Endothelial cell of umbilical vein (primary cell): ENCODE data around the gene DIP2C. TPM values are rescaled to one million over a fixed set of nuclear protein-coding genes. Genes with fewer than 3 reads are reported as not detected.

Source experiments
- BruUV-seq: library from RNA; stranded (reverse); fragments of 400-500 nt; replicated peaks from 2 replicates; lab custom pipeline; 2021; lab: Mats Ljungman, UMichigan
- CTCF ChIA-PET: fragments of 300-600, 350-600 bp; sonication (Branson Sonifier 250); formaldehyde crosslinking; loops from one replicate; lab custom pipeline; 2021; ENCODE audit warnings: antibody characterized with exemption, inconsistent platforms; lab: Charles Lee
- POLR2A ChIA-PET: fragments of 300-600, 350-600 bp; sonication (Branson Sonifier 250); formaldehyde crosslinking; loops from one replicate; lab custom pipeline; 2021; ENCODE audit warnings: antibody characterized with exemption, inconsistent platforms; lab: Charles Lee
- DNase-seq: peaks from one replicate; pipeline ENCODE4 v3.0.0-alpha.2; 2011; ENCODE audit warnings: low read depth, low spot score
- FAIRE-seq: peaks from 2 replicates; lab custom pipeline; 2011; peaks lifted over from hg19 to GRCh38; lab: Jason Lieb, UNC
- H2AFZ ChIP-seq: 2 replicates; pipeline ENCODE4 v1.6.0; 2012; ENCODE audit warnings: low read depth, low read length, control low read depth, inconsistent platforms
- H3K27ac ChIP-seq: 2 replicates; pipeline ENCODE4 v1.5.1; 2011; ENCODE audit warnings: low read depth, mild to moderate bottlenecking, control low read depth, low read length, moderate library complexity; ENCODE audit not compliant: insufficient read depth
- H3K27me3 ChIP-seq, 2 experiments: 2 replicates each; pipeline versions ENCODE4 v1.6.0 to v1.6.1; 2011; ENCODE audit warnings: low read length in 2 of 2, mixed read lengths in 1 of 2; ENCODE audit not compliant: control insufficient read depth in 2 of 2, insufficient read depth in 2 of 2
- H3K36me3 ChIP-seq, 2 experiments: 2 replicates in 1 of 2; 3 replicates in 1 of 2; pipeline ENCODE4 v1.5.1; 2011; ENCODE audit warnings: low read length in 2 of 2, mild to moderate bottlenecking in 1 of 2, moderate library complexity in 1 of 2; ENCODE audit not compliant: control insufficient read depth in 2 of 2, insufficient read depth in 2 of 2; ENCODE audit errors: extremely low read depth in 1 of 2
- H3K4me1 ChIP-seq: 3 replicates; pipeline ENCODE4 v1.5.1; 2011; ENCODE audit warnings: mild to moderate bottlenecking, low read length; ENCODE audit not compliant: control insufficient read depth, insufficient read depth; ENCODE audit errors: extremely low read depth
- H3K4me2 ChIP-seq: 2 replicates; pipeline ENCODE4 v1.6.1; 2011; ENCODE audit warnings: low read length, control low read depth, mixed read lengths; ENCODE audit not compliant: insufficient read depth
- H3K4me3 ChIP-seq, 3 experiments: fragments of 200-600 bp in 1 of 3; sonication (generic), shearing (Covaris generic) in 1 of 3; replicated peaks in 1 of 3; 2 replicates each; pipeline ENCODE4 v1.5.1; 2011 to 2016; ENCODE audit warnings: control low read depth in 3 of 3, low read length in 3 of 3, mild to moderate bottlenecking in 2 of 3, inconsistent platforms in 1 of 3, low read depth in 1 of 3, moderate library complexity in 1 of 3; ENCODE audit not compliant: insufficient read depth in 1 of 3
- H3K79me2 ChIP-seq: 2 replicates; pipeline ENCODE4 v1.6.0; 2012; ENCODE audit warnings: low read length, inconsistent platforms; ENCODE audit not compliant: control insufficient read depth, insufficient read depth
- H3K9ac ChIP-seq: replicated peaks from 2 replicates; pipeline ENCODE3; 2011; ENCODE audit warnings: low read length, control low read depth; ENCODE audit not compliant: insufficient read depth; ENCODE audit errors: extremely low read depth
- H3K9me1 ChIP-seq: replicated peaks from 3 replicates; pipeline ENCODE4 v1.6.0; 2011; ENCODE audit warnings: mild to moderate bottlenecking, low read length; ENCODE audit not compliant: control insufficient read depth, insufficient read depth; ENCODE audit errors: extremely low read depth
- H3K9me3 ChIP-seq: replicated peaks from 2 replicates; pipeline ENCODE4 v1.5.1; 2012; ENCODE audit warnings: low read length, inconsistent platforms; ENCODE audit not compliant: control insufficient read depth, insufficient read depth
- H4K20me1 ChIP-seq: replicated peaks from 2 replicates; pipeline ENCODE3; 2011; ENCODE audit warnings: mild to moderate bottlenecking, low read length; ENCODE audit not compliant: control insufficient read depth, insufficient read depth; ENCODE audit errors: extremely low read depth
- EZH2 ChIP-seq: IDR thresholded peaks from 2 replicates; pipeline ENCODE4 v1.6.1; 2012; ENCODE audit warnings: borderline replicate concordance, low read depth, mild to moderate bottlenecking, moderate library complexity, low read length, inconsistent platforms; ENCODE audit not compliant: severe bottlenecking
- FOS ChIP-seq: IDR thresholded peaks from 2 replicates; pipeline ENCODE4 v1.6.1; 2011; ENCODE audit warnings: mild to moderate bottlenecking, low read length, moderate library complexity, borderline replicate concordance; ENCODE audit not compliant: insufficient read depth
- GATA2 ChIP-seq: IDR thresholded peaks from 2 replicates; pipeline ENCODE4 v1.7.0; 2011; ENCODE audit warnings: low read depth, mild to moderate bottlenecking, moderate library complexity, mixed read lengths, low read length; ENCODE audit not compliant: insufficient read length, insufficient read depth
- JUN ChIP-seq: IDR thresholded peaks from 2 replicates; pipeline ENCODE4 v1.6.1; 2011; ENCODE audit warnings: borderline replicate concordance, low read depth; ENCODE audit not compliant: insufficient read length, insufficient read depth
- MAX ChIP-seq: IDR thresholded peaks from 2 replicates; pipeline ENCODE4 v1.6.1; 2011; ENCODE audit not compliant: insufficient read depth, insufficient read length
- MYC ChIP-seq: IDR thresholded peaks from one replicate; pipeline ENCODE4 v1.6.1; 2011; ENCODE audit warnings: mild to moderate bottlenecking, low read depth, low read length
- POLR2A ChIP-seq: IDR thresholded peaks from 2 replicates; pipeline ENCODE4 v1.6.1; 2012; ENCODE audit warnings: low read depth, mild to moderate bottlenecking, control low read depth, low read length
- POLR2AphosphoS5 ChIP-seq: IDR thresholded peaks from 2 replicates; pipeline ENCODE4 v1.6.1; 2012; ENCODE audit warnings: low read depth, mild to moderate bottlenecking, control low read depth, low read length, moderate library complexity; ENCODE audit not compliant: insufficient read depth
- dilution Hi-C: fragments of 300-500 bp; cut with MboI; formaldehyde crosslinking; loops from one replicate; pipeline ENCODE4 v1.15.0; 2019; ENCODE audit warnings: low sequenced_read_pairs; ENCODE audit not compliant: extremely low pct_ligation_motif_present
- intact Hi-C: fragments of 100-400 bp; cut with micrococcal nuclease; formaldehyde crosslinking; loops from one replicate; pipeline ENCODE4 v1.10.0; 2022
- polyA plus RNA-seq, 4 experiments: library from polyadenylated mRNA; depleted of rRNA in 3 of 4; stranded (reverse) in 3 of 4; unstranded in 1 of 4; fragments of >200 nt; gene quantifications; 2 replicates each; pipeline versions ENCODE4 v1.2.1 to v1.2.3, GENCODE V29; 2011 to 2012; ENCODE audit warnings: missing spikeins in 1 of 4
- total RNA-seq: library from RNA; stranded (reverse); gene quantifications from 2 replicates; pipeline ENCODE4 v1.2.3, GENCODE V29; 2021
- TF ChIP-seq, protein P1 (sequence below), 2 donors: IDR thresholded peaks; 1 replicate in 1 of 2; 2 replicates in 1 of 2; pipeline ENCODE4 v1.5.1; 2011; ENCODE audit warnings: low read length in 2 of 2, mild to moderate bottlenecking in 2 of 2, moderate library complexity in 2 of 2, control low read depth in 1 of 2, inconsistent platforms in 1 of 2, low read depth in 1 of 2; ENCODE audit not compliant: insufficient read depth in 1 of 2; ENCODE audit errors: extremely low read depth in 1 of 2

Gene DIP2C
- total and polyA plus RNA-seq, 2 donors (not counting 3 experiments of a cell fraction or from before 2014, with no cell fraction given) = 3.6 to 10.7 TPM

GRCh38 chr10:664893-665292, 24.6 kb downstream of the DIP2C start:
- no peaks in the 10 kb centered on the region for H3K27me3 ChIP-seq
- DNase-seq (no peak), FAIRE-seq (no peak)
- TF ChIP-seq, protein P1, sequence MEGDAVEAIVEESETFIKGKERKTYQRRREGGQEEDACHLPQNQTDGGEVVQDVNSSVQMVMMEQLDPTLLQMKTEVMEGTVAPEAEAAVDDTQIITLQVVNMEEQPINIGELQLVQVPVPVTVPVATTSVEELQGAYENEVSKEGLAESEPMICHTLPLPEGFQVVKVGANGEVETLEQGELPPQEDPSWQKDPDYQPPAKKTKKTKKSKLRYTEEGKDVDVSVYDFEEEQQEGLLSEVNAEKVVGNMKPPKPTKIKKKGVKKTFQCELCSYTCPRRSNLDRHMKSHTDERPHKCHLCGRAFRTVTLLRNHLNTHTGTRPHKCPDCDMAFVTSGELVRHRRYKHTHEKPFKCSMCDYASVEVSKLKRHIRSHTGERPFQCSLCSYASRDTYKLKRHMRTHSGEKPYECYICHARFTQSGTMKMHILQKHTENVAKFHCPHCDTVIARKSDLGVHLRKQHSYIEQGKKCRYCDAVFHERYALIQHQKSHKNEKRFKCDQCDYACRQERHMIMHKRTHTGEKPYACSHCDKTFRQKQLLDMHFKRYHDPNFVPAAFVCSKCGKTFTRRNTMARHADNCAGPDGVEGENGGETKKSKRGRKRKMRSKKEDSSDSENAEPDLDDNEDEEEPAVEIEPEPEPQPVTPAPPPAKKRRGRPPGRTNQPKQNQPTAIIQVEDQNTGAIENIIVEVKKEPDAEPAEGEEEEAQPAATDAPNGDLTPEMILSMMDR (IDR thresholded peaks at IDR 0.05; ENCODE audit: extremely low read depth in 1 of 2, insufficient read depth in 1 of 2, low read depth in 1 of 2, low read length in 2 of 2) = no peak
- TF ChIP-seq MYC = no peak
- no peaks in the 10 kb centered on the region for H3K9me1 ChIP-seq
- peaks cover 1% of the 10 kb centered on the region for H3K4me1 ChIP-seq
- H3K9me3 ChIP-seq = no peaks in the 10 kb centered on the region
- H3K79me2 ChIP-seq = no peaks in the 10 kb centered on the region
- no peak overlapping the region for H2AFZ ChIP-seq
- ChIA-PET POLR2A (no interaction called here), CTCF (no interaction called here)
- intact Hi-C loops = no loop called here
- H3K9ac ChIP-seq = no peak overlapping the region
- H4K20me1 ChIP-seq = no peaks in the 10 kb centered on the region
- H3K36me3 ChIP-seq = no peaks in the 10 kb centered on the region
- dilution Hi-C loops = no loop called here
- H3K4me3 ChIP-seq = no peak overlapping the region
- H3K27ac ChIP-seq = no peak overlapping the region
- no peak overlapping the region for H3K4me2 ChIP-seq
- BruUV-seq = no TSS peak

GRCh38 chr10:664301-664700, 25.2 kb downstream of the DIP2C start:
- no peaks in the 10 kb centered on the region for H3K9me1 ChIP-seq
- H3K27ac ChIP-seq = no peak overlapping the region
- no peak overlapping the region for H3K4me3 ChIP-seq
- no peak overlapping the region for H2AFZ ChIP-seq
- H3K4me1 ChIP-seq = peaks cover 7% of the 10 kb centered on the region
- no peaks in the 10 kb centered on the region for H4K20me1 ChIP-seq
- no peak for TF ChIP-seq POLR2A
- TF ChIP-seq MYC = no peak
- no peak for TF ChIP-seq FOS
- no peak for TF ChIP-seq JUN
- no peak for TF ChIP-seq GATA2
- no peak for TF ChIP-seq POLR2AphosphoS5
- TF ChIP-seq EZH2 = no peak
- no peak for TF ChIP-seq MAX
- TF ChIP-seq, protein P1 (IDR thresholded peaks at IDR 0.05; ENCODE audit: extremely low read depth in 1 of 2, insufficient read depth in 1 of 2, low read depth in 1 of 2, low read length in 2 of 2) = no peak
- no TSS peak for BruUV-seq
- dilution Hi-C loops = no loop called here
- intact Hi-C loops = no loop called here
- ChIA-PET CTCF (no interaction called here), POLR2A (no interaction called here)
- DNase-seq = no peak
- FAIRE-seq = no peak
- H3K9ac ChIP-seq = no peak overlapping the region
- H3K4me2 ChIP-seq = no peak overlapping the region
- H3K9me3 ChIP-seq = no peaks in the 10 kb centered on the region
- no peaks in the 10 kb centered on the region for H3K79me2 ChIP-seq
- H3K36me3 ChIP-seq = no peaks in the 10 kb centered on the region
- H3K27me3 ChIP-seq = no peaks in the 10 kb centered on the region
